ENCODE results near the gene FBXO44. TPM values are rescaled to one million over a fixed set of nuclear protein-coding genes. Genes with fewer than 3 reads are reported as not detected.

The FBXO44 gene
- 8.0 and 8.1 TPM in 2 replicates for total RNA-seq

GRCh38 chr1:11654137-11654938 lies at the start of gene FBXO44, which contains the start of gene FBXO2:
Gene FBXO44, plus strand, starts transcription at chr1:11654877. Its CDS starts 959 bp downstream, at chr1:11655836.
Gene FBXO2, minus strand, starts transcription at chr1:11654429. Its CDS starts 89 bp downstream, at chr1:11654340.

GRCh38 chr1:11681071-11681771 lies 26.5 kb downstream of the FBXO44 start, which contains the start of gene MAD2L2:
Gene MAD2L2, minus strand, starts transcription at chr1:11681148. Its CDS starts 547 bp downstream, at chr1:11680601.

GRCh38 chr1:11691302-11691914 lies 36.7 kb downstream of the FBXO44 start, which contains the start of gene DRAXIN:
Gene DRAXIN, plus strand, starts transcription at chr1:11691710. Its CDS starts 14,549 bp downstream, at chr1:11706259.

Other genes with a start within 250 kb of the FBXO44 start
- under 0.01 TPM in 1 of 2 replicates, not detected in the other for gene DISP3, start 175.7 kb upstream of the FBXO44 start, total RNA-seq
- gene FBXO2, start 448 bp upstream of the FBXO44 start, total RNA-seq: under 0.01 TPM in 1 of 2 replicates, not detected in the other
- 2.2 and 2.9 TPM in 2 replicates for gene FBXO6, start 9.3 kb downstream of the FBXO44 start, total RNA-seq
- 36.6 and 41.2 TPM in 2 replicates for gene MAD2L2, start 26.3 kb downstream of the FBXO44 start, total RNA-seq
- under 0.01 TPM in 2 replicates for gene DRAXIN, start 36.8 kb downstream of the FBXO44 start, total RNA-seq
- 34.2 and 45.6 TPM in 2 replicates for gene AGTRAP, start 81.3 kb downstream of the FBXO44 start, total RNA-seq
- gene C1orf167, start 107.3 kb downstream of the FBXO44 start, total RNA-seq: not detected in 2 replicates
- gene MTHFR, start 151.1 kb downstream of the FBXO44 start, total RNA-seq: 26.6 and 32.0 TPM in 2 replicates
- 15.1 and 23.7 TPM in 2 replicates for gene CLCN6, start 151.3 kb downstream of the FBXO44 start, total RNA-seq
- not detected in 2 replicates for gene NPPA, start 192.9 kb downstream of the FBXO44 start, total RNA-seq
- not detected in 2 replicates for gene NPPB, start 204.1 kb downstream of the FBXO44 start, total RNA-seq

All from subcutaneous preadipocyte (primary cell).